HepG2 (cell line): ENCODE results near the gene C19orf44. TPM values are rescaled to one million over a fixed set of nuclear protein-coding genes. Genes with fewer than 3 reads are reported as not detected.

ENCODE experiments used
- ATAC-seq: fragments of 200-7000 bp; cut with Tn5 transposase; 3 replicates; pipeline ENCODE4 v1.9.1; 2020; ENCODE audit warnings: mild to moderate bottlenecking, moderate library complexity
- BruUV-seq: library from RNA; stranded (reverse); fragments of 400-500 nt; replicated peaks from 2 replicates; lab custom pipeline; 2021; lab: Mats Ljungman, UMichigan
- CTCF ChIA-PET: fragments of 300-600 bp; formaldehyde crosslinking; extraction: SDS; loops from one replicate; lab custom pipeline; 2021; ENCODE audit warnings: low total read pairs, inconsistent platforms, low intra/inter-chr PET ratio; lab: Yijun Ruan, JAX
- POLR2A ChIA-PET: fragments of 350-600 bp; sonication (Branson Sonifier 250); formaldehyde crosslinking; loops from one replicate; lab custom pipeline; 2020; ENCODE audit warnings: antibody characterized with exemption, inconsistent platforms; lab: Yijun Ruan, JAX
- DNase-seq: peaks from one replicate; pipeline ENCODE4 v3.0.0-alpha.2; 2015; ENCODE audit warnings: low spot score
- FAIRE-seq: peaks from 3 replicates; lab custom pipeline; 2011; peaks lifted over from hg19 to GRCh38; lab: Jason Lieb, UNC
- H2AFZ ChIP-seq: one replicate; pipeline ENCODE4 v1.6.1; 2011; ENCODE audit warnings: low read length, inconsistent platforms
- H3K27ac ChIP-seq: fragments of 300-600 bp; 3 replicates; pipeline ENCODE4 v1.8.0; 2011; ENCODE audit warnings: mixed run types, mild to moderate bottlenecking, mixed read lengths, low read length, inconsistent platforms; ENCODE audit not compliant: insufficient read depth; ENCODE audit errors: extremely low read length
- H3K27me3 ChIP-seq, 2 experiments: fragments of 200-600 bp in 1 of 2; 2 replicates in 1 of 2; 3 replicates in 1 of 2; pipeline versions ENCODE4 v1.6.0 to v1.8.0; 2011; ENCODE audit warnings: low read length in 2 of 2, mild to moderate bottlenecking in 2 of 2, moderate library complexity in 2 of 2, inconsistent platforms in 1 of 2; ENCODE audit not compliant: insufficient read depth in 2 of 2, control insufficient read depth in 1 of 2
- H3K36me3 ChIP-seq, 2 experiments: fragments of 200-600 bp in 1 of 2; replicated peaks in 1 of 2; 2 replicates in 1 of 2; 3 replicates in 1 of 2; pipeline versions ENCODE4 v1.5.1 to v1.8.0; 2011; ENCODE audit warnings: low read length in 2 of 2, inconsistent platforms in 1 of 2; ENCODE audit not compliant: insufficient read depth in 2 of 2, control insufficient read depth in 1 of 2
- H3K4me1 ChIP-seq: 2 replicates; pipeline ENCODE4 v1.5.1; 2012; ENCODE audit warnings: low read length, inconsistent platforms; ENCODE audit not compliant: insufficient read depth
- H3K4me2 ChIP-seq: 2 replicates; pipeline ENCODE4 v1.6.0; 2011; ENCODE audit warnings: low read depth, low read length, inconsistent platforms
- H3K4me3 ChIP-seq, 3 experiments: fragments of 200-600 bp in 1 of 3; sonication (generic), shearing (Covaris generic) in 1 of 3; replicated peaks in 1 of 3; 2 replicates each; pipeline ENCODE4 v1.5.1; 2011 to 2016; ENCODE audit warnings: low read length in 3 of 3, inconsistent platforms in 2 of 3, low read depth in 2 of 3, mild to moderate bottlenecking in 2 of 3, control low read depth in 1 of 3, mixed read lengths in 1 of 3; ENCODE audit not compliant: insufficient read depth in 1 of 3
- H3K79me2 ChIP-seq: one replicate; pipeline ENCODE4 v1.6.1; 2011; ENCODE audit warnings: low read length, inconsistent platforms; ENCODE audit not compliant: insufficient read depth
- H3K9ac ChIP-seq: 2 replicates; pipeline ENCODE4 v1.6.0; 2011; ENCODE audit warnings: mild to moderate bottlenecking, low read depth, low read length, inconsistent platforms; ENCODE audit not compliant: insufficient read depth
- H3K9me3 ChIP-seq: 2 replicates; pipeline ENCODE4 v1.5.1; 2012; ENCODE audit warnings: mild to moderate bottlenecking, low read length
- H4K20me1 ChIP-seq: 2 replicates; pipeline ENCODE4 v1.6.0; 2011; ENCODE audit warnings: inconsistent platforms, mild to moderate bottlenecking, low read length, moderate library complexity; ENCODE audit not compliant: insufficient read depth
- AKAP8 ChIP-seq: sonication (generic); formaldehyde crosslinking; IDR thresholded peaks from 2 replicates; pipeline ENCODE4 v1.5.1; 2020; ENCODE audit warnings: mild to moderate bottlenecking, missing genetic modification reagents
- MEIS2 ChIP-seq: sonication (generic); formaldehyde crosslinking; IDR thresholded peaks from 2 replicates; pipeline ENCODE4 v1.9.0; 2021; ENCODE audit warnings: mild to moderate bottlenecking, missing genetic modification reagents
- PAF1 ChIP-seq: IDR thresholded peaks from 2 replicates; pipeline ENCODE4 v1.6.1; 2016; ENCODE audit warnings: missing genetic modification reagents, missing compliant biosample characterization
- XBP1 ChIP-seq: sonication (generic); formaldehyde crosslinking; IDR thresholded peaks from 2 replicates; pipeline ENCODE4 v1.5.0; 2020; ENCODE audit warnings: missing genetic modification reagents
- ZFP62 ChIP-seq: sonication (generic); formaldehyde crosslinking; IDR thresholded peaks from 2 replicates; pipeline ENCODE4 v1.4.0; 2020; ENCODE audit warnings: missing genetic modification reagents
- ZNF234 ChIP-seq: sonication (generic); formaldehyde crosslinking; conservative IDR thresholded peaks from 2 replicates; pipeline ENCODE4 v1.5.1; 2020; ENCODE audit warnings: mild to moderate bottlenecking, missing genetic modification reagents
- WGBS: methylation state at CpG from one replicate; pipeline ENCODE4 v1.1.6; 2017; ENCODE audit warnings: low lambda C conversion rate; 5-methylcytosine and 5-hydroxymethylcytosine counted together
- in situ Hi-C: cut with HindIII; loops from 2 replicates; pipeline ENCODE4 v1.10.0; 2017; ENCODE audit warnings: low pct_unique_long_range_greater_than_20kb; ENCODE audit not compliant: extremely low pct_ligation_motif_present
- intact Hi-C: fragments of 100-400 bp; cut with micrococcal nuclease; formaldehyde crosslinking; loops from one replicate; pipeline ENCODE4 v1.10.0; 2022; ENCODE audit not compliant: unreplicated experiment
- polyA plus RNA-seq, 8 experiments: library from polyadenylated mRNA; depleted of rRNA in 3 of 8; stranded (reverse) in 7 of 8; unstranded in 1 of 8; fragments of >200 nt; fragmentation: Illumina TruSeq in 4 of 8; extraction: Trizol in 4 of 8; gene quantifications; 2 replicates each; pipeline versions ENCODE4 v1.2.1 to v1.2.3, GENCODE V29; 2011 to 2016; ENCODE audit warnings: low read depth in 4 of 8, missing spikeins in 1 of 8, mixed read lengths in 1 of 8; ENCODE audit not compliant: insufficient read depth in 1 of 8
- total RNA-seq, 5 experiments: library from RNA; depleted of rRNA; stranded (reverse); fragments of >200 nt; fragmentation: Illumina TruSeq; extraction: Trizol; gene quantifications; 2 replicates each; pipeline ENCODE4 v1.2.3, GENCODE V29; 2016; ENCODE audit warnings: low read depth in 1 of 5
- TF ChIP-seq, protein P1 (sequence below): sonication (generic); formaldehyde crosslinking; IDR thresholded peaks from 2 replicates; pipeline ENCODE4 v1.9.0; 2022; ENCODE audit warnings: missing genetic modification reagents, mild to moderate bottlenecking, borderline replicate concordance
- TF ChIP-seq, protein P2 (sequence below): IDR thresholded peaks from 2 replicates; pipeline ENCODE4 v1.6.1; 2016; ENCODE audit warnings: control low read depth

C19orf44 gene
- total and polyA plus RNA-seq, 2 of the 13 experiments (the other 11 are each of a cell fraction or from before 2014, with no cell fraction given), result 3.2 to 4.3 TPM

DNA sequence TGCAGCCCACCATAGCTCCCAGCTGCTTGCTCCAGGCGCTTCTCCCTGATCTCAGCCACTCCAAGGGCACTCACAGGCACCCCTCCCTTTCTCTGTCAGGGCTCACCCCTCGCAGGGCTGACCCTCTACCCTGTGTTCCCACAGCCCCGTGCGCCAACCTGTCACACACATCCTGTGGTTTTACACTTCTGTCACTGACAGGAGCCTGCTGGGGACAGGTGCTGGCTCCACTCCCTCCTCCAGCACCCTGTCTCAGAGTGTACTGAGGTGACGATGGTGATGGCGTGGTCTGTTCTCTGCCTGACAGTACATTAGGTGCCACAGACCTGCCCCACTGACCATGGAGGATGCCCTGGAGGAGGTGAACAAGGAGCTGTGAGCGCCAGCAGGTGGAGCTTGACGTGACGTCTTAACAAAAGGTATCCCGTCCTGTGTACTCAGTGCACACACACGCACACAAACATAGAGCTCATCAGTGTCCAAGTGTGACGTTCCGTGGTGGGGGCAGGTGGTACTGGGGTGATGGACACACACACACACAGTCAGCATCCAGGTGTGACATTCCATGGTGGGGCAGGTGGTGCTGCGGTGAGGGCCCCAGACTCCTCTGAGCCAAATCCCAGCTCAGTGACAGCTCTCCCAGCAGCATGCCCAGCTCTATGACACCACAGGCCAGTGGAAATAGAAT lies 20.9 kb downstream of the C19orf44 start (continued):
- TF ChIP-seq ZFP62 (CRISPR knock-in tag) (no peak), MEIS2 (CRISPR knock-in tag) (no peak), XBP1 (CRISPR knock-in tag) (no peak)
- TF ChIP-seq, protein P1, sequence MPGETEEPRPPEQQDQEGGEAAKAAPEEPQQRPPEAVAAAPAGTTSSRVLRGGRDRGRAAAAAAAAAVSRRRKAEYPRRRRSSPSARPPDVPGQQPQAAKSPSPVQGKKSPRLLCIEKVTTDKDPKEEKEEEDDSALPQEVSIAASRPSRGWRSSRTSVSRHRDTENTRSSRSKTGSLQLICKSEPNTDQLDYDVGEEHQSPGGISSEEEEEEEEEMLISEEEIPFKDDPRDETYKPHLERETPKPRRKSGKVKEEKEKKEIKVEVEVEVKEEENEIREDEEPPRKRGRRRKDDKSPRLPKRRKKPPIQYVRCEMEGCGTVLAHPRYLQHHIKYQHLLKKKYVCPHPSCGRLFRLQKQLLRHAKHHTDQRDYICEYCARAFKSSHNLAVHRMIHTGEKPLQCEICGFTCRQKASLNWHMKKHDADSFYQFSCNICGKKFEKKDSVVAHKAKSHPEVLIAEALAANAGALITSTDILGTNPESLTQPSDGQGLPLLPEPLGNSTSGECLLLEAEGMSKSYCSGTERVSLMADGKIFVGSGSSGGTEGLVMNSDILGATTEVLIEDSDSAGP (CRISPR knock-in tag), result 0 out of 2 replicates have a peak, but pooled peaks have one; percentile 14

DNA sequence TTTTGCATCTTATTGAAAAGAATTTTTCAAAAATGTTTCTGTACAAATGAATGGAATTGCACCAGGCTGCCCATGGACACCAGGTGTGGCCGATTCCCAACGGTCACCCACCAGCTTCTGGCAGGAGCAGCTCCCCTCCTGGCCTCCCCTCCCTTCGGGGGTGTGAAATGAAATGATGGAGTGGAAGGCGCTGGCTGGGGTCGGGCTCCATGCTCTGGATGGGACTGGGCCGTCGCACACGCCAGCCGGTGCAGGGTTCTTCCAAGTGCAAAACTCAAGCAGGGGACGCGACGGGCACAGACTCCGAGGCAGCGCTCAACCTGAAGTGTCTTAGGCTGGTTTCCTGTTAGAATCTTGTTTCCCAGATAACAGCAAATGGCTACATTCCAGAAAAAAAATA lies 21.9 kb downstream of the C19orf44 start:
- DNase-seq (no peak), FAIRE-seq (no peak), ATAC-seq (no peak)
- Histone ChIP-seq H2AFZ (no peak overlapping the region), H3K4me2 (no peak overlapping the region), H3K27me3 (no peaks in the 10 kb centered on the region; a peak in 1 of 5 replicates), H3K9me3 (no peaks in the 10 kb centered on the region), H4K20me1 (no peaks in the 10 kb centered on the region), H3K79me2 (no peaks in the 10 kb centered on the region), H3K9ac (no peak overlapping the region), H3K4me1 (no peaks in the 10 kb centered on the region), H3K27ac (no peak overlapping the region), H3K4me3 (no peak overlapping the region), H3K36me3 (peaks cover 35 to 78% of the 10 kb centered on the region in 2 experiments)
- ChIA-PET POLR2A (interaction anchor here (2.0 kb wide), 1 partner anchor 25 kb away, joined by 8 read pairs; no protein-coding TSS in a partner anchor), CTCF (no interaction called here)
- TF ChIP-seq ZNF234 (CRISPR knock-in tag), result no peak
- TF ChIP-seq PAF1, result no peak
- no peak for TF ChIP-seq AKAP8
- TF ChIP-seq, protein P2, sequence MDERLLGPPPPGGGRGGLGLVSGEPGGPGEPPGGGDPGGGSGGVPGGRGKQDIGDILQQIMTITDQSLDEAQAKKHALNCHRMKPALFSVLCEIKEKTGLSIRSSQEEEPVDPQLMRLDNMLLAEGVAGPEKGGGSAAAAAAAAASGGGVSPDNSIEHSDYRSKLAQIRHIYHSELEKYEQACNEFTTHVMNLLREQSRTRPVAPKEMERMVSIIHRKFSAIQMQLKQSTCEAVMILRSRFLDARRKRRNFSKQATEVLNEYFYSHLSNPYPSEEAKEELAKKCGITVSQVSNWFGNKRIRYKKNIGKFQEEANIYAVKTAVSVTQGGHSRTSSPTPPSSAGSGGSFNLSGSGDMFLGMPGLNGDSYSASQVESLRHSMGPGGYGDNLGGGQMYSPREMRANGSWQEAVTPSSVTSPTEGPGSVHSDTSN (CRISPR knock-in tag), result no peak
- BruUV-seq, result TSS peak; percentile 79
- WGBS, result 95% methylated on average over 14 of the region's 14 CpGs
- in situ Hi-C loops, result no loop called here
- intact Hi-C loops, result no loop called here
